ENCODE data around the gene NTNG1.
A peak's percentile ranks its signal among the peaks of the same experiment; 100 is the strongest.

Gene NTNG1

DNA sequence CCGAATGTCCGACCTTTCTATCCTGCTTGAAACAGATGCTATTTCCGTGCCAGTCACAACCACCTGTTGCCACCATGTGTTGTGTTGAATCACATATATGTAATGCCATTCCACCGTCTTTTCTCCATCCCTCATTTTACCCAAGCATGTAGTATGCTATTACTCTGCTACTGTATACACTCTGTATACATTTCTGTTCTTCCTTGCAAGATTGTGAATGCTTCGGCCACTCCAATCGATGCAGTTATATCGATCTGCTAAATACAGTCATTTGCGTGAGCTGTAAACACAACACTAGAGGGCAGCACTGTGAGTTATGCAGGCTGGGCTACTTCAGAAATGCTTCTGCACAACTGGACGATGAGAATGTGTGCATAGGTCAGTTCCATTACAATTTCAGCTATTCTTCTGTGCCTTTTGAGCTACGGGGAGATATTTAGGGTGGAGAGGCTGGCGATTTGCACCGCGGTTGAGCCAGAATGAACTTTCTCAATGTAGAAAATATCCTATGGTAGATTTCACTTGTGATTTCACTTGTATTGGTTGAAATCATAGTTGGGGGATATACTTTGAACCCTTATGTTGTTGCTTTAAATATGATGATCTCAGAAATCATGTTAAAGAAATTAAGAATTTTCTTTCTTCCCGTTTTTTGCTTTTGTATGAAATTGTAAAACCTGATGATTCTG is 289.8 kb downstream of the NTNG1 start:
- DNase-seq (ENCODE audit: insufficient read length) (no peak), FAIRE-seq (peak; percentile 96)
- no peak for TF ChIP-seq POLR2A (IDR thresholded peaks at IDR 0.05; ENCODE audit: low read depth, low read length)
- TF ChIP-seq TAF1 (IDR thresholded peaks at IDR 0.05; ENCODE audit: borderline replicate concordance, low read depth, low read length): no peak
- TF ChIP-seq POLR2AphosphoS5 (IDR thresholded peaks at IDR 0.05; ENCODE audit: low read depth, low read length): no peak

DNA sequence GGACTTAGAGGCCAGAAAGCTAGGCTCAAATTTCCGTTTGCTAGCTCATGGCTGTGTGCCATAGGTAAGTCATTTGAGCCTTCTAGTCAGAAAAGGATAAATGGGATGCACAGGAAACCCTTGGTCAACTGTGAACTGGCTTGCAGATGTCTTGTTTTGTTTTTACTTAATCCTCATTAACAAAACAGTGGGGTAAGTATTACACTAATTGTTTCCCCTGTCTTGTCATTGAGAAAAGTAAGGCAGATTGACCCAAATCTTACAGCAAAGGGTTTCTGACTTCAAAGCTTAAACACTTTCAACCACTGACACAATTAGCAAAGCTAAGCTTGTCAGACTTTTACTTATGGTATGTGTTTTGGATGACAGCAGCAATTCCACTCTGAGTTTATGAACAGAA is 291.3 kb downstream of the NTNG1 start:
- no peak for TF ChIP-seq TAF1 (IDR thresholded peaks at IDR 0.05; ENCODE audit: borderline replicate concordance, low read depth, low read length)
- DNase-seq (ENCODE audit: insufficient read length) (no peak), FAIRE-seq (peak; percentile 60)

GRCh38 chr1:107433068-107433467 is 292.2 kb downstream of the NTNG1 start:
- FAIRE-seq (no peak), DNase-seq (ENCODE audit: insufficient read length) (no peak)
- no peak for TF ChIP-seq TAF1 (IDR thresholded peaks at IDR 0.05; ENCODE audit: borderline replicate concordance, low read depth, low read length)
- TF ChIP-seq POLR2AphosphoS5 (IDR thresholded peaks at IDR 0.05; ENCODE audit: low read depth, low read length): no peak

DNA sequence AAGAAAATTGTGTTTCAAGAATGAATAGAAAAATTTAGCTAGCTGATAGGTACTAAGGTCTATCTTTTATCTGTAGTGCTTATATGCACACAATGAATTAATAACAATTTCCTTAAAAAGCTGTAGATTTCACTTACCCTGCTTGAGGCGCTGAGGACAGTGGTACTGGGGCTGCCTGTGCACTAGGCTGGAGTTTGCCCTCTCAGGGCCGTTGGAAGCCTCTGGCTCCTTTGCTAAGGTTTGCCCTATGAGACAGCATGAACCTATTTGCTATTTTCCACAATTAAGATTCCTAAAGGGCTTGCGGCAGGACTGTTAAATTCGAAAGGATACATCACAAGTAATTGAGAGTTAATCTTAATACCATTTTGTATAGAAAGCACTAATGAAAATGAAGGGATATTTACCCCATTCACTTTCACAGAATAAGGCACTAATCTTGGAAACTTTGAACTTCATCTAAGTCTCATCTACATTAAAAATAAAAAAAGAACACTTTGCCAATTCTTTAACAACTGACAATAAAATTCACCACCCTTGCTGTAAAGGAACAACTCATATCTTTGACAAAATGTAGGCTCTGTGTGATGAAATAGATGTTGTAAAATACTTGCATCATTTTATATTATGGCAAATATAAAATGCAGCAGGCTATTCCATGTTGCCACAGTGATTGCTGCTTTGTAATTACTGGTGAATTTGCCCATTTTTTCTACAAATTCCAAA is 293.0 kb downstream of the NTNG1 start:
- DNase-seq (ENCODE audit: insufficient read length) (no peak), FAIRE-seq (no peak)
- TF ChIP-seq POLR2A (IDR thresholded peaks at IDR 0.05; ENCODE audit: low read depth, low read length) (no peak), POLR2AphosphoS5 (IDR thresholded peaks at IDR 0.05; ENCODE audit: low read depth, low read length) (no peak), TAF1 (IDR thresholded peaks at IDR 0.05; ENCODE audit: borderline replicate concordance, low read depth, low read length) (no peak)

- DNase-seq (ENCODE audit: insufficient read length) (no peak), FAIRE-seq (peak; percentile 67)
- no peak for TF ChIP-seq POLR2A (IDR thresholded peaks at IDR 0.05; ENCODE audit: low read depth, low read length)
- TF ChIP-seq TAF1 (IDR thresholded peaks at IDR 0.05; ENCODE audit: borderline replicate concordance, low read depth, low read length): no peak
- no peak for TF ChIP-seq POLR2AphosphoS5 (IDR thresholded peaks at IDR 0.05; ENCODE audit: low read depth, low read length)
Observed at GRCh38 chr1:107434361-107434693, 293.5 kb downstream of the NTNG1 start.

GRCh38 chr1:107436552-107437241 is 295.9 kb downstream of the NTNG1 start:
- TF ChIP-seq TAF1 (IDR thresholded peaks at IDR 0.05; ENCODE audit: borderline replicate concordance, low read depth, low read length) (no peak), POLR2A (IDR thresholded peaks at IDR 0.05; ENCODE audit: low read depth, low read length) (no peak), POLR2AphosphoS5 (IDR thresholded peaks at IDR 0.05; ENCODE audit: low read depth, low read length) (no peak)
- FAIRE-seq: no peak

GRCh38 chr1:107439567-107439966 is 298.7 kb downstream of the NTNG1 start:
- FAIRE-seq: no peak
- no peak for DNase-seq (ENCODE audit: insufficient read length)
- TF ChIP-seq POLR2A (IDR thresholded peaks at IDR 0.05; ENCODE audit: low read depth, low read length) (no peak), TAF1 (IDR thresholded peaks at IDR 0.05; ENCODE audit: borderline replicate concordance, low read depth, low read length) (no peak), POLR2AphosphoS5 (IDR thresholded peaks at IDR 0.05; ENCODE audit: low read depth, low read length) (no peak)

More at GRCh38 chr1:107436552-107437241, 295.9 kb downstream of the NTNG1 start:
- no peak for DNase-seq (ENCODE audit: insufficient read length)

DNA sequence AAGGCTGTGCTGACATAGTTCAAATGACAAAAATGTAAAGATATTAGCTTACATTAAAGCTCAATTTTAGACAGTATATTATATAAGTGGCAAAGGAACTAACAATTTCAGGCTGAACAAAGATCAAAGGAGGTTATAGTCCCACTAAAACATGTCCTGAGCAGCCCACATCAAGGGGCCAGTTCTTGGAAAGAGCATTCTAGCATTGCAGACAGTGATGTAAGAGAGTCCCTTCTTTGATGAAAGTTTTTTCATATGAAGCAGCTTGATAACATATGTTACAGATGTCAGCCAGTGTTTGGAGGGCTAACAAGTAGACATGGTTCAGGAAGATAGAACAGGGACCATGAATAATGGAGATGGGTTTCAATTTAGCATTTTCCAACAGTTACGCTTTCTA is 301.7 kb downstream of the NTNG1 start:
- FAIRE-seq (no peak), DNase-seq (ENCODE audit: insufficient read length) (no peak)
- TF ChIP-seq TAF1 (IDR thresholded peaks at IDR 0.05; ENCODE audit: borderline replicate concordance, low read depth, low read length) (no peak), POLR2A (IDR thresholded peaks at IDR 0.05; ENCODE audit: low read depth, low read length) (no peak), POLR2AphosphoS5 (IDR thresholded peaks at IDR 0.05; ENCODE audit: low read depth, low read length) (no peak)

DNA sequence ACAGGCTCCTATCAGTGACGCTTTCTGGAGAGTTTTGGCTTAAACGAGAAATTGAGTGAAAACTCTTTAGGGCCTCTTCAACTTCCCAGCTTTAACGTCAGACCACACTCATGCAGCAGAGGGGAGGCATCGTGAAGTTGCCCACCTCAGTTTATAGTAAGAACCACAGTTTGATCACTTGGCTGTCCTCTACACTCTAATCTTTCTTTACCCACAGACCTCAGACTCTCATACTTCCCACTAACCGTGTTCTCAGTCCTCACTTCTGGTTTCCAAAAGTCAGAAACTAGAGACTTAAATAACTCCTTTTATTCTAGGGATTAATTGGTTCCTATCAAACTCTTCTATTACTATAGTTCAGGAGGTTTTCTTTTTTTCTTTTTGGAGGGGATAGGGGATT is 302.2 kb downstream of the NTNG1 start:
- FAIRE-seq: no peak
- TF ChIP-seq TAF1 (IDR thresholded peaks at IDR 0.05; ENCODE audit: borderline replicate concordance, low read depth, low read length) (no peak), POLR2A (IDR thresholded peaks at IDR 0.05; ENCODE audit: low read depth, low read length) (no peak), POLR2AphosphoS5 (IDR thresholded peaks at IDR 0.05; ENCODE audit: low read depth, low read length) (no peak)
- DNase-seq (ENCODE audit: insufficient read length): no peak

DNA sequence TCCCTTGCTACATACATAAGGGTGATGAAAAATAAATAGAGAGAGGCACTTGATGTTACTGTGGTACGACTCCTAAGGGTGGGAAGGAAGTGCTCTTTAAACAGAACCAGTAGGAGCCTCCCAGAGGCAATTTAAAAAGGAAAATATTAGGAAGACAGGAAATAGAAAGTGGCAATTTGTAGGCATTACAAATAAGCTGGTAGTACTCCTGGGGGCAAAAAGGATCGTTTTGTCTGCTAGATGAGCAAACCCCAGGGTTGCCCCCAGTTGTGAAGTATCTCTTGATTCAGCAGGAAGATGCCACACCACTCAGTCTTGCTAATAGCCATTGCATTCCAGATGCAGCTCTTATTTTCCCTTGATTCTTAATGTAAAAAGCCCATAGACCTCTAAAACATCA is 303.0 kb downstream of the NTNG1 start:
- no peak for TF ChIP-seq POLR2AphosphoS5 (IDR thresholded peaks at IDR 0.05; ENCODE audit: low read depth, low read length)
- TF ChIP-seq POLR2A (IDR thresholded peaks at IDR 0.05; ENCODE audit: low read depth, low read length): no peak
- FAIRE-seq: no peak
- no peak for DNase-seq (ENCODE audit: insufficient read length)

DNA sequence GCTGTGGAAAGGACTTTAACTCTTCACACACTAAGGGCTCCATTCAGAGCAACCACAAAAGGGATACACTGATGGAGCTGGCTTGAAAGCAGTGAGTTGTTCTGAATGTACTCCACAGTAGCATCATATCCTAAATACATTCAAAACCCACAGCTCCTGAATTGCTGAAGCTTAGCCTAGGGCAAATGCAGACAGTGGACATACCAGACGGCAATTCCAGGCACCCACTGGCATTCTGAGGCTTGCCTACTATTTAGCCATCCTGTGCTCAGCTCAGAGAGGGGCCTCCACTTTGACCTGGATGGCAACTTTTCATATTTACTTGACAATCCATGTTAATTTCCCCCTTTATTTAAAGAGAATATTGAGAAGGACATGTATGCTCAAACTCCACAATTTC is 303.5 kb downstream of the NTNG1 start:
- FAIRE-seq: no peak
- TF ChIP-seq TAF1 (IDR thresholded peaks at IDR 0.05; ENCODE audit: borderline replicate concordance, low read depth, low read length) (no peak), POLR2A (IDR thresholded peaks at IDR 0.05; ENCODE audit: low read depth, low read length) (no peak), POLR2AphosphoS5 (IDR thresholded peaks at IDR 0.05; ENCODE audit: low read depth, low read length) (no peak)
- no peak for DNase-seq (ENCODE audit: insufficient read length)

DNA sequence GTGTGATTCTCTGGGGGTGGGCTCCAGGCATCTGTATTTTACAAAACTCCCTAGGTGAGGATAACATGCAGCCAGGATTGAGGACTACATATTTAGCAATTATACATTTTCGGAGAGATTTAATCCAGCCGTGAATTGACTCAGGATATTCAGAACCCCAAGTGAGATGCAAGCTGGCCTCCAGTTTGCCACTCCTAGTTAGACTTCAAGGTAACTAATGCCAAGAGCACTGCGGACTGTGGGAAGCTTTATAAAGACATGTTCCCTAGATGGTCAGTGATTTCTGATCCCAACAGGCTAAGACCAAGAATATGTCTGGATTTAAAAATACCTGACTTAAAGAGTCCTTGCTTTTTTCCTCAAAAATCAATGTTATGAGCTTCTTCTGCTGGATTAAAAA is 308.5 kb downstream of the NTNG1 start:
- FAIRE-seq (no peak), DNase-seq (ENCODE audit: insufficient read length) (no peak)
- TF ChIP-seq TAF1 (IDR thresholded peaks at IDR 0.05; ENCODE audit: borderline replicate concordance, low read depth, low read length) (no peak), POLR2A (IDR thresholded peaks at IDR 0.05; ENCODE audit: low read depth, low read length) (no peak), POLR2AphosphoS5 (IDR thresholded peaks at IDR 0.05; ENCODE audit: low read depth, low read length) (no peak)
